Activated CD4-positive, alpha-beta T cell treated with anti-CD3 and anti-CD28 coated beads, Interleukin-2, amount 50 U/mL, for 24 hours (primary cell): ENCODE data around the gene MACROD2.

Experiments
- DNase-seq, 2 donors: peaks; one replicate each; pipeline ENCODE4 v3.0.0-alpha.2; 2020; ENCODE audit warnings: low read depth in 1 of 2, low spot score in 1 of 2

The MACROD2 gene

DNA sequence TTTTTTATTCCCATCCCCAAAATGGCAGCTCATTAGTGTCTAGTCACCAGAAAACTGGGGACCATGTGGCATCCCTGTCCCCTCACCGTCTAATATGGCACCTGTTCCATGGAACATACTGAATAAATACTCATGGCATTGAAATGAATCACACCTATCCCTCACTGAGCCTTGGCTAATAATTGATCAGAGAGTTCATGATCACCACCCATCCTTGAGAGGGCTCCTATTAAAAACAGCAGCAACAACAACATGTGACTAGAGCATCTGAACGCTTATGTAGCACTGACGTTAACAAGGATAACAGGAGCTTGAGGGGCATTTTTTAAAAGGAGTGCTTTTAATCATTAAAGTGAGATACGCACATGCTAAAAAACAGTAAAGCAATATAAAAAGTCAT lies 1453.7 kb downstream of the MACROD2 start:
- no peak for DNase-seq

DNA sequence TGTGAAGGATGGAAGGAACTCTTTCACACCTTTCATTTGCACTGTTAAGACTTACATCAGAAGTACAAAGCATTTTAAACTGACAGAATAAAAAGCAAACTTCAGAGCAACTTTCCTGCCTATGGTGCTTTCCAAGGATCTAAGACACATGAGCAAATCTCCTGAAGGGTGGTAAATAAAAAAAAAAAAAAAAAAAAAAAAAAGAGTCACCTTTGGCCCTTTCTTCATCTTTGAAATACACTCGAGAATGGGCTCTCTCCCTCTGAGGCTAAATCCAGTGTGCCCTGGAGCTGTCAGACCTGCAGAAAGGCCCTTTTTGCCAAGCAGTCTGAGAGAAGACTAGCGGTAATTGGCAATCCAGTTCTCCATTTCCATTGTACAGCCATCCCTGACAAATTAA lies 1455.9 kb downstream of the MACROD2 start:
- no peak for DNase-seq

DNA sequence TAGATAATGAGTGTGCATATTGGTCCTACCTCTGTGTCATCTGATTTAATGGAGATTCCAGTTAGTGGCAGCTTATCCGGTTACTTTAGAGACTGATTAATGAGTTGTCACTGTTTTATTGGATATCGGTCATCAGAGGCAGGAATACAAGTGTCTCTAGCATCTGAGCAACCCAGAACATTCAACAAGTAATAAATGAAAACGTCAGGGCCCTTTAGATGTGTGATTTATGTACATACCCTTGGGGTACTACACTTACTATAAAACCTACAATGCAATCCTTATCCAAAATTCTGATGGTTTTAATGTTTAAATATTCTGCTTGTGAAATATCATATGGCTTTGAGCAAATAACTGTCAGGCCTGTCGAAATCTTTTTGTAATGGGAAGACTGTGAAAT lies 1460.0 kb downstream of the MACROD2 start:
- no peak for DNase-seq

DNA sequence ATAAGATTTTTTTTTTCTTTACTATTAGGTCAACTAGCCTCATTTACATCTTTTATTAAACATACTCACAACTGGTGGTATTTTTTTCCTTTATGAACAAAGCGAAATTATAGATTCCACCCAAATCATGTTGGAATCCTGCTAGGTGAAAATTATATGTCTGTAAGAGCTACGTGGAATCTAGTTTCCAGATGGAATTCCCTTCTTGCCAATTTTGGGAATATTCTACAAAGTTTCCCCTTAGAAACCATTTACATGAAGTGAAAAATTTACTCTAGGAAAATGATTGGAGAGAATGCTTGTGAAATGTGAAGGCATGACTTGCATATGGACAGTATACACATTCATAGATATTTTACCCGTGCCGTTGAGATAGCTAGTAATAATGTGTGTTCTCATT lies 1466.6 kb downstream of the MACROD2 start:
- no peak for DNase-seq

DNA sequence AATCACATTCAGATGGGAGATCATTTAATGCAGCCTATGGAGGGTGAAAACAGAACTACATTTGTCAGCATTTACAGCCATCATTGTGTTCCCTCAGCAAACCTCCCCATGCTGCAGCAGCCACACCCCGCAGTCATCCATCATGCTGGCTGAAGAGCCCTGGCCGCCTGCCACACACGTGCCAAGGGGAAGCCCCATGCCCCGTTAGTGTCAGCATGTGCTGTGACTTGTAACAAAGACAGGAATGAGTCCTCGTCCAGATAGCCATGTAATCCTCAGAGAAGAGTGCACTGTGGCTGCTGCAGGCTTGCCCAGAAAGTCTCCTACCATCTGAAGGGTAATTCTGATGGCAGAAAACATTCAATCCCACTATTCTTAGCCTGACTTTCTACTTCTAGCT lies 1480.2 kb downstream of the MACROD2 start:
- DNase-seq: no peak

DNA sequence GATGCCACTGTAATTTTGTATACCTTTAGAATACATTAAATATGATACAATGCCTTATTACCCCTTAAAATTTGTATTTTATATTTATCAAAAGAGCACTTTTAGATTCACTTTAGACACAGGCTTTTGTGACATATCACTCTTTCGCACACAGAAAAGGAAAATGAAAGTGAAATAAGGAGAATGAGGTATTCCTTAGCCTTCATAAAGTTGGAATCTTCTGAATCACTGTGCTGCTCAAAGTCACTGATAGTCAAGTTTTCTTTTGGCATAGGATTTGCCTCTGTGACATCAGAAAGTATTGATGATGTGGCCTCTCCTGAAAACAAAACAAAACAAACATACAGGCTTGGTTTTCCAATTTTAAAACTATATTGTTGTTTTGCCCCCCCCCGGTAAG lies 1480.9 kb downstream of the MACROD2 start:
- no peak for DNase-seq

DNA sequence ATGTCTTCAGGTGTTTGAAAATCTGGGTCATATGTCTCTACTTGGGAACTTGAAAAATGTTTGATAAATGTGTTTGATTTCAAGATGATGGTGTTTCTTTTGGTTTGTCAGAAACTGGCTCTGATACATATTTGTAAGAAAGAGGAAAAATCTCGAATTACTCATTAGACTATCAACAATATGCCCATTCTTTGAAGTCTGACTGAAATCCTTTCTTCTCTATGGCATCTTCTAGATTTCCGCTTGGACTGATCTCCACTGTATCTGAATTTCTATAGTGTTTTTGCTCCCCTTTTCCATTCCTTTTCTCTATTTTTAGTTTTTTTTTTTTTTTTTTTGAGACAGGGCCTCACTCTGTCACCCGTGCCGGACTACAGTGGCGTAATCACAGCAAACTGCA lies 1481.5 kb downstream of the MACROD2 start:
- no peak for DNase-seq

DNA sequence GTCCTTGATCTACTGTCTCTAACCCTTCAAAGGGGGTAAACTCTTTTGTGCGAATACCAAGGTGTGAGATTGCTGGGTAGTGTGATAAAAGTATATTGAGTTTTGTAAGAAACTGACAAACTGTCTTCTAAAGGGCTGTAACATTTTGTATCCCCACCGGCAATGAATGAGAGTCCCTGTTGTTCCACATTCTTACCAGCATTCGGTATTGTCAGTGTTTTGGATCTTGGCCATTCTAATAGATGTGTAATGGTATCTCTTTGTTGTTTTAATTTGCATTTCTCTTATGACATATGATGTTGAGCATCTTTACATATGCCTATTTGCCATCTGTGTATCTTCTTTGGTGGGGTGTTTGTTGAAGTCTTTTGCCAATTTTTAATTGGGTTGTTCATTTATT lies 1487.2 kb downstream of the MACROD2 start:
- DNase-seq: no peak

DNA sequence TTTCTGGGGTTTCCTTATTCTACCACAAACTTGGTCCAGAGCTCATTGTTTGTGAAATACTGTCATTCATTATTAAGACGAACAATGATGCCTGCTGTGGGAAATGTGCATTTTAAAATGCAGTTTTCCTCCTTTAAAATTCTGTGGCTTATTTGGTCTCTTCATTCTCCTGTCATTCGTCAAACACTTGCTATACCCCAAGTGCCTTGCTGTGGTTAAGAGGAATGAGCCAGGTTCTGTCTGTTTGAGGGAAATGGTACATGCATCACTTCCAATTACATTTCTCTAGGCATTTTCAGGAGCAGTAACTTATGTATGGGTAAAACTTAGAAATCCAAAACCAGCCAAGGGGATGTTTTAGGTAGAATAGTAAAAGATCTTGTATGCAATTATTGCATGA lies 1490.2 kb downstream of the MACROD2 start:
- DNase-seq: no peak

DNA sequence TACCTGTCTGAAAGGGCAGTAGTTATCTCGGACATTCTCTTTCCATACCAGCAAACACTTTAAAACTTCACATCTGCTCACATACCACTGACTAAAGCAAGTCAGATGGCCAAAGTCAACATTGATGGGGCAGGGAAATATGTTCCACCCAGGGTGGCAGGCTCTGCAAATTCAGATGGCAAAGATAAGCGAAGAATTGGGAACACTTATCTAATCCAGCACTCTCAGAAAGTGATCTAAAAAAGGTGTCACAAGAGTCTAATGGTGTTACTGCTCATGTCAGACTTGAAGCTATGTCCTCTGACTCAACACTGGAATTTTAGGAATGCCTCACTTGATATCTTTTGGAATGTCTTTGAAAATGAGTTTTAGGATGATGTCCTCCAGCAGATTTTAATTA lies 1491.7 kb downstream of the MACROD2 start:
- DNase-seq: no peak

DNA sequence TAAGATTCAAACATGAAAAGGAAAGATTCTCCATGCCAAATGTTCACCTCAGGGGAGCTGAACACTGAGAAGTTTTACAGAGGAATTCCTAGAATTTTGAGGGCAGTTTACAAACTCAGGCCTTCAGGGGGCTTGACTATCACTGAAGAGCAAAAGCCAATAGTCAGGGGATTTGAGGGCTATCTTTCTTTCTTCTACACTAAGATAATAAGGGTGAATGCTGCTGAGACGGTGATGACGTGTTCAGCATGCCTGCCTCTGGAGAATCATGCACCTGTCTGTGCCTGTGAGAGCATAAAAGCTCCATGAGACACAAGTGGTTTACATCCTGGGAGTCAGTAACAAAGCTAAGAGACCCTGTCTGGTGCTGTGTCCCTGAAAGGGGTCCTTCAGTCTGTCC lies 1492.4 kb downstream of the MACROD2 start:
- DNase-seq: no peak

DNA sequence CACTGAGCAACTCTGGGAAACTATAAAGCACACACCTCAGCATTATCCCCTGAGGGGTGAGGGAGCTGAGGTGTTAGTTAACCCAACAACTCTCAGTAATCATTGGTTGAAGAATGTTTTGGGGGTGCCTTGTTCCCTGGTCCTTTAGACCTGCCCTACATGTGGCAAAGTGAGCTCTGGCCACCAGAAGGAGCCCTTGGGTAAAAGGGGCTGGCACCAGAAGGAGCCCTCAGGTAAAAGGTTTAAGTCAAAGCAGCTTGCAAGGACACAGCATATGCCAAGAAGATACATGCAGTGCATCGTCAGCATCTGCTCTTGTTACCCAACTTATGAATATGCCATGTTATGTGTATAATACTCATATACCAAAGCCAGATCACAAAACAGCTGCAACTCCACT lies 1496.3 kb downstream of the MACROD2 start:
- no peak for DNase-seq

DNA sequence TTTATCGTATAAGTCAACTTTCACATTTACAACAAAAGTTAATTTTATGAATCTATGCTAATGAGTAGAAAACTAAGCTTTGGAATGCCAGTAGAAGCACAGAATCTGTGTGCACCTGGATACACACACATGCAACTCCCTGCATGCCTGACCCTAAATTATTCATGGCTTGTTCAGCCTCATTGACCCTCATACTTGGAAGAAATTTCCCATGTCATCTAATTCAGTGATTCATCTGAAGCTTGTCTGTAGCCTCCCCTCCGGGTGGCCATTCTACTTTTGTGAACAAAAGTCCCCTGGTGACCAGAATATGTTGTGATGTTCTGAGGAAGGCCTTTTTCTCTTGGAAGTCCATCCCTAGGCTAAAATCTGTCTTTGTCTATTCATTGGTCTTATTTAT lies 1499.5 kb downstream of the MACROD2 start:
- no peak for DNase-seq

DNA sequence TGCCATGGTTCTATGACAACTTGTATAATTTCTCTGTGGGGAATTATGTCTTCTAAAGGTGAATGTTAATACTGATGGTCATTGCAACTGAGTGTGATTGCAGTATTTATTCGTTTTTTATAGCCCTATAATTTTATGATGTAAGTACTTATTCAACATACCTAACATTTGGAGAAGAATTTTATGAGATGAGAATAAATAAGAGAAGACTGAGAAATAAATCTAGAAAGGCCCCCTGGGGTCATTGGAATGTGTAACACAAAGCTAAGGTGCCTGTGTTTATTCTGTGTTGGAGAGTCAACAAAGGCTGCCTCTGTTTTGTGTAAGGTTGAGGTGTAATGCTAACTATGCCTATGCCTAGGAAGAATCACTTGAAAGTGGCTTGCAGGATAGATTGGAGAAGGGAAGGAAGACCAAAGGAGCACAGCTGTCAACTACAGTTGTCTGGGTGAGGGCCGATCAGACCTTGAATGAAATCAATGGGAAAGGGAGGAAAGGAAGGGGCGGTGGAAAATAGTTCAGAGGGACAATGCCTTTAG lies 1501.3 kb downstream of the MACROD2 start:
- no peak for DNase-seq

DNA sequence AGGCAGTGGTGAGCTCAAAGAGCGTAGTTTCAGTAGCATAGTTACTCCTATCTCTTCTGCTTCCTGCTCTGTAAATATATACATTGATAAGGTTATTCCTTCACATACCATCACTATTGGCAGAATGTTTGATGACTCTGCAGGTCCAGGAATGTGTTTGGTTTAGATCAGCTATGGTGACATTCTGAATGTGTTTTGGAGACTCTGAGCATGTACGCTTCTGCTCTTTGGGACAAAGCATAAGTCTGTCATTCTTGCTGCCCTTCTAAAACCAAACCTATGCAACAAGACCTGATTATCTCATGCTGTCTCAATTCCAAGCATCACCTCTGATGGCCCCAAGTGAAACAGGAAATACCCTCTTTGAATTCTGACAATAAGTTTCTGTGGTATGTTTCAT lies 1503.6 kb downstream of the MACROD2 start:
- DNase-seq: no peak

DNA sequence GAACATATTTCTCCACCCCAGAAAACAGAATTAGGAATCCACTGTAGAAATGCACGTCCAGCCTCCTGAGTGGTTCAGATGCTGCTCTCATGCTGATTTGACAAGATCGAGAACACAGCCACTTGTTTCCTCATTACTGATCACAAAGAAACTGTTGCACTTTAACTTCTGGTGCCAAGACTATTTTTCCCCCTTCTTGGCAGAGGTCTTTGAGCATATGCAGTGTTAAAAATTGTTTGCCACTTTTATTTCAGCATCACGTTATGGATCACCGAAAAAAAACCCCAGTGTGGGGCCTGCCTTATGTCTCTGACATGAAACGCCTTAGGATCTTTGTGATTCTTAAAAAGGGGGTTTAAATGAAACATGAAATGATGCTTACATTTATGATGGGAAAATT lies 1511.0 kb downstream of the MACROD2 start:
- DNase-seq: no peak

DNA sequence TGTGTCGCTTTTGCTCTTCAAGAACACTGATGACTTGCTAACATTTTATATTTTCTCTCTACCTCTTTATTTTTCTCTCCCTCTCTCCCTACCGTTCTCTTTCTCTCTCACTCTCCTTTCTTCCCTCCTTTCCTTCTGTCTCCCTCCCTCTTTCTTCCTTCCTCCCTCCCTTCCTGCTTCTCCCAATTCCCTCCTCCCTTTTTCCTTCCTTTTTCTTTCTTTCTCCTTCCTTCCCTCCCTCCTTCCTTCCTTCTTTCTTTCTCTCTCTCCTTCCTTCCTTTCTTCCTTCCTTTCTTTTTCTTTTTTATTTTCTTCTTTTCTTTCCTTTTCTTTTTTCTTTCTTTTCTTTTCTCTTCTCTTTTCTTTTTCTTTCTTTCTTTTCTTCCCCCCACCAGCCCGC lies 1511.8 kb downstream of the MACROD2 start:
- no peak for DNase-seq

DNA sequence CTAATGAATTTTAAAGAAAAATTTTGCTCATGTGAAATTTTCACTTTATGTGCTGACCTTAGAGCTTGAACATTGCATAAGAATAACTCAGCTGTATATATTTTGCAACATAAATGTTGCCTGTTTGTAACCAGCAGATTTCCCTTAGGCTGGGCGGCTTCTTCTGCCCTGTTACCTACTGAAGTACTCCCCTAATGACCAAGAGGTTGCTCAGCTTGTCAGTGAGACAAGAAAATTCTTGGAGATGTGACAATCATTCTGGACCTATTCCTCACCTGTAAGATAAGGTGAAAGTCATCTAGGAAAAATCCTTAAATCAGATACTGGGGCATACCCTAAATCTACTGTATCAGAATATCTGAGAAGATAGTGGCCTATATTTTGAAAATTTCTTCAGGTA lies 1516.2 kb downstream of the MACROD2 start:
- no peak for DNase-seq

DNA sequence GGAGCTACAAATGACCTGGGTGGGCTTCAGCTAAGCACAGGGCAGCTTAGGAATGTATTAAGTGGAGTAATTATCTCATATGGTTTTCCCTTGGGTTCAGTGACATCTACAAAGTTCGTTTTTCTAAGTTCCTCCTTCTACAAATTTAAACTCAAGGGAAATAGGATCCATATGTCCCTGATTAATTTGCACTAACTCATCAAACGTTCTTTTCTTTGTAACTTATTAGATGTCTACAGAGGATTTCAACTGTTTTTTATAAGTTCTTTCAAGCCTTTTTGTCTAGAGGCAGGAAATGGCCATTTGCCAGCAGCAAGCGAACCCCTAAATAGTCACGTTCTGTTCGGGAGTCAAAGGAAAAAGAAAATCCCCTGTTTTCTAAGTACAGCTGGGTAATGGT lies 1517.6 kb downstream of the MACROD2 start:
- DNase-seq: no peak

DNA sequence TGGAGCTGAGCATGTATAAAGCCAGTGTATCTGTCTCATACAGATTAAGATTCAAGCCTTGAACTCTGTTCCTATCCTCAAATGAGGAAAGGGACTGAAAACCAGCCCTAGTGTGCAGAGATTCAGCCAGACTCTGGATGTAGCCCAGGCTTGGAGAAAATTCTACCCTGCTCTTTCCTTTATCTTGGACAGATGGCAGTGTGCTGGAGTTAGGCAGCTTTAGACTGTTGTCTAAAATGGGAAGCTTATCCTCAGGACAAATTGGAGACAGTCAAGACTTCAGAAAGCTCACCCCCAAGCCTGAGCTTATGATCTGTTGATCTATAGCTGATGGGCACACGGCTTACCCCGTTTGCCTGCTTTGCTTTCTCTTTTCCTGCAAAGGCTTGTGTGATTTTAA lies 1520.4 kb downstream of the MACROD2 start:
- DNase-seq: no peak

DNA sequence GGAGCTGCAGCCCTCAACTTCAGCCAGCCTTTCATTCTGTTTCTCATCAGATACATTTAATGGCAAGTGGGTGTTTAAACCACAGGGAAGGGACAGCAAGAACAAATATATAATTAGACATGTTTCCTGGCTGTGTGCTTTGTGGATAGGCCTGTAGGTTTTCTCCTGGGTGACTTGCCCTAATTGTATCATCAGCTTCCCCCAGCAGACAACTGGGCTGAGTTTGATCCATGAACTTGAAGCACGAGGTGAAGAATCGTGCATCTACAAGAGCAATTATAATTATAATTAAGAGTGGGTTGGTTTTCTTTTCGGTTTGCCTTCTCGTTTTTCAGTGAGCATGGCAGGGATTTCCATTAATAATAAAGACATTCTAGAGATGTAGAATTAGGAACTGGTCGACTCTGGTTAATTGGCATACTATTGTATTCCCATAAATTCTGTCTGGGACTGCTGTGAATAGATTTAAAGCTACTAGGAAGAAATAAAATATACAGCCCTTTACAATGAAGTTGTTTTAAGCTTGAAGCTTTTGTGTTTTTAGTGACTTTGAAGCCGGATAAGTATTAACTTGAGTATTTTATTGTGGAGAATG lies 1525.7 kb downstream of the MACROD2 start:
- no peak for DNase-seq

DNA sequence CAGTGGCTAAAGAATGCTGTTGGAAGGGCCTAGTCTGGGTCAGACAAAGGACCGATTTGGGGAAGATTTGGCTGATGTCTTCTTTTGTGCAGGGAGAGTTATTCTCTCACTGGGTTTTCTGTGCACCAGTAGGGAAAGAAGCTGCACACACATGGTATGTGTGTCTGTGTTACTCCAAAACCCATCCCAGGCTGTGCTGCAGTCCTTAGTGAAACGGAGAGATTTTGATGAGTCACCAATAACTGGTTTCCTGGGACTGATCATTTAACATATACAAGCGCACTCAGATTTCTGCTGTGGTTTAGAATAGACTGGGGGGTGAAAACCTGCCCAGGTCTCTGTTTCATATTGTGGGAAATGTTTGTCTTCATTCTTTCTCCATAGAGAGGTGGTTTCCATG lies 1528.1 kb downstream of the MACROD2 start:
- DNase-seq: no peak

DNA sequence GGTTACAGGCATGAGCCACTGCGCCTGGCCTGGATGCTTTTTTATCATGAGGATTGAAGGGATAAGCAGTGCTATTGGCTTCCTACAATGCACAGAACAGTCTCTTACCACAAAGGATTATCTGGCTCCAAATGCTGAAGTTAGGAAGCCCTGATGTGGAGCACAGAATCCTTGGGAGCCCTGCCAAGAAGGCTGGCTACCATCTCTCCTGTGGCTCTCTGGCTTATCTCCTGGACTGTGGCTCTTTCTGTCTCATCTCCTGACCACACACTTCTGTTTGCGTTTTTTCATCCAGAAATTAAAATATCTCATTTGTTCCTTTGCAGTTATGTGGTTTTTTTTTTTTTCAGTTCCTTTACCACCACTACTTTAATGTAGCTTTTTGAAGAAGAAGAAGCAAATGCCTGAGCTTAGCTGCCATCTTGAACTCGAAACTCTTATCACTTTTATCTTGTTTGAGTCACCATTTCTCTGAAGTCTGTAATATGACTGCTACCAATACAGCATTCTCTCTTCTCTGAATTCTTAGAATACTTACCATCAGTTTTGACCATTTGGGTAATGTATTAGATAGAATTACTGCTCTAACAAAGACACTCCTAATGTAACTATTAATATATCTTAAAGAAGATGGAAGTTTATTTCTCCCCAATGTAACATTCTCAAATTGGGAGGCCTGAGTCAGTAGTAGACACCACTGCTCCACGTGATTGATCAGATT lies 1533.2 kb downstream of the MACROD2 start:
- DNase-seq: no peak
